K562 (cell line): ENCODE data around the gene DBP. TPM values are rescaled to one million over a fixed set of nuclear protein-coding genes. Genes with fewer than 3 reads are reported as not detected.

ENCODE experiments used
- ADNP ChIP-seq: fragments of 200-800 bp; sonication (Bioruptor generic); IDR thresholded peaks from 2 replicates; pipeline ENCODE4 v1.6.1; 2016; ENCODE audit warnings: missing genetic modification characterization, missing compliant biosample characterization
- HNRNPK ChIP-seq: fragments of 200-400 bp; formaldehyde crosslinking; IDR thresholded peaks from one replicate; pipeline ENCODE4 v1.6.1; 2018; ENCODE audit warnings: mild to moderate bottlenecking, low read depth, low read length; ENCODE audit not compliant: poor library complexity, severe bottlenecking
- HNRNPL ChIP-seq: fragments of 200-400 bp; formaldehyde crosslinking; IDR thresholded peaks from 2 replicates; pipeline ENCODE4 v1.6.1; 2017; ENCODE audit warnings: low read depth, mild to moderate bottlenecking, low read length
- MYNN ChIP-seq, 2 experiments: sonication (generic); formaldehyde crosslinking in 1 of 2; IDR thresholded peaks; 2 replicates each; pipeline versions ENCODE4 v1.5.0 to v1.6.1; 2016 to 2020; ENCODE audit warnings: antibody characterized with exemption in 1 of 2, missing genetic modification reagents in 1 of 2
- NONO ChIP-seq, 2 experiments: fragments of 200-400 bp in 1 of 2; fragments of 450-650 bp in 1 of 2; formaldehyde crosslinking in 1 of 2; IDR thresholded peaks; 2 replicates each; pipeline ENCODE4 v1.6.1; 2017; ENCODE audit warnings: low read depth in 2 of 2, mild to moderate bottlenecking in 2 of 2, moderate library complexity in 2 of 2, low read length in 1 of 2
- RAD21 ChIP-seq, 2 experiments: fragments of 250-450 bp in 1 of 2; fragments of 450-650 bp in 1 of 2; sonication (Bioruptor Pico) in 1 of 2; formaldehyde crosslinking in 1 of 2; IDR thresholded peaks in 1 of 2; conservative IDR thresholded peaks in 1 of 2; 2 replicates each; pipeline versions ENCODE4 v1.4.0 to v1.8.0; 2020 to 2022; ENCODE audit warnings: mild to moderate bottlenecking in 2 of 2, moderate library complexity in 1 of 2
- STAG1 ChIP-seq: sonication (generic); formaldehyde crosslinking; IDR thresholded peaks from 2 replicates; pipeline ENCODE4 v1.5.0; 2020; ENCODE audit warnings: missing genetic modification reagents, borderline replicate concordance
- TCF7L2 ChIP-seq: fragments of 150-350 bp; IDR thresholded peaks from 2 replicates; pipeline ENCODE4 v1.6.1; 2016; ENCODE audit warnings: low read depth, mild to moderate bottlenecking, low read length, moderate library complexity
- ZFX ChIP-seq: sonication (generic); formaldehyde crosslinking; IDR thresholded peaks from 2 replicates; pipeline ENCODE4 v1.8.0; 2022; ENCODE audit warnings: mild to moderate bottlenecking, missing genetic modification reagents, moderate library complexity
- ZNF354B ChIP-seq: fragments of 250-450 bp; sonication (Bioruptor Pico); IDR thresholded peaks from 2 replicates; pipeline ENCODE4 v1.4.0; 2020
- ZNF583 ChIP-seq: fragments of 250-450 bp; sonication (Bioruptor Pico); IDR thresholded peaks from 2 replicates; pipeline ENCODE4 v1.4.0; 2020
- polyA plus RNA-seq, 8 experiments: library from polyadenylated mRNA; depleted of rRNA in 4 of 8; stranded (reverse) in 5 of 8; unstranded in 3 of 8; fragments of >200 nt; fragmentation: Nextera tagmentation in 2 of 8; fragmentation: Illumina TruSeq in 1 of 8; extraction: Ambion mirVana in 2 of 8; extraction: Trizol in 1 of 8; gene quantifications; 2 replicates each; pipeline versions ENCODE4 v1.2.1 to v1.2.3, GENCODE V29; 2011 to 2014; ENCODE audit warnings: inconsistent platforms in 1 of 8, missing spikeins in 1 of 8
- total RNA-seq, 7 experiments: library from RNA; depleted of rRNA in 6 of 7; stranded (reverse); fragments of >200 nt in 6 of 7; fragmentation: Illumina TruSeq in 2 of 7; extraction: Trizol in 2 of 7; gene quantifications; 2 replicates each; pipeline versions ENCODE4 v1.2.1 to v1.2.3, GENCODE V29; 2011 to 2021; ENCODE audit warnings: low replicate concordance in 1 of 7
- TF ChIP-seq, protein P1 (sequence below): fragments of 250-450 bp; sonication (Bioruptor Pico); IDR thresholded peaks from 2 replicates; pipeline ENCODE4 v1.9.0; 2021; ENCODE audit warnings: mild to moderate bottlenecking
- TF ChIP-seq, protein P2 (sequence below): sonication (generic); formaldehyde crosslinking; IDR thresholded peaks from 2 replicates; pipeline ENCODE4 v1.4.0; 2020; ENCODE audit warnings: mild to moderate bottlenecking, missing genetic modification reagents
- TF ChIP-seq, protein P3 (sequence below): fragments of 450-650 bp; IDR thresholded peaks from 2 replicates; pipeline ENCODE4 v1.6.1; 2016; ENCODE audit warnings: low read depth, mild to moderate bottlenecking, moderate library complexity
- TF ChIP-seq, protein P4 (sequence below): sonication (generic); formaldehyde crosslinking; IDR thresholded peaks from 2 replicates; pipeline ENCODE4 v1.8.0; 2023; ENCODE audit warnings: missing genetic modification reagents, mild to moderate bottlenecking, borderline replicate concordance
- TF ChIP-seq, protein P5 (sequence below): fragments of 150-350 bp; IDR thresholded peaks from 2 replicates; pipeline ENCODE4 v1.6.1; 2014; ENCODE audit warnings: low read depth, mild to moderate bottlenecking, low read length, borderline replicate concordance

Gene DBP
- total and polyA plus RNA-seq, 9 of the 15 experiments (the other 6 are each of a cell fraction or from before 2014, with no cell fraction given): 0.25 to 5.5 (median 1.8) TPM

DNA sequence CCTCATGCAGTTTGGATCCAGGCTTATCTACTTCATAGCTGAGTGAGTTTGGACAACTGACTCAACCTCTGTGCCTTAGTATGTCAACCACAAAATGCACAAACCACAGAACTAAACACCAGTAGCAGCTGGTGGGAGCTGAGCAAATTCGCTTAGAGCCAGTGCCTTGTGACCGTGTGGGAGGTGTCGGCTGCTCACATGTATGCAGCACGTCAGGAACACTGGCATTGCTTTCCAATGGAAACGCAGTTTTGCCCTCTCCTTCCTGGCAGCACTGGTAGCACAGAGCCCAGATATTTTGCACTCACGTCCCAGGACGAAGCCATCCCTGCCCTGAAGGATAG lies 43.9 kb upstream of the DBP start (continued):
- TF ChIP-seq, protein P1, sequence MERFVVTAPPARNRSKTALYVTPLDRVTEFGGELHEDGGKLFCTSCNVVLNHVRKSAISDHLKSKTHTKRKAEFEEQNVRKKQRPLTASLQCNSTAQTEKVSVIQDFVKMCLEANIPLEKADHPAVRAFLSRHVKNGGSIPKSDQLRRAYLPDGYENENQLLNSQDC: no peak
- TF ChIP-seq TCF7L2: no peak
- TF ChIP-seq RAD21 (CRISPR knock-in tag; conservative IDR thresholded peaks at IDR 0.05 in 1 of 2, IDR thresholded peaks at IDR 0.05 in 1 of 2): no peak
- TF ChIP-seq NONO (IDR thresholded peaks at IDR 0.05; ENCODE audit: low read depth in 2 of 2, low read length in 1 of 2): no peak
- TF ChIP-seq, protein P2, sequence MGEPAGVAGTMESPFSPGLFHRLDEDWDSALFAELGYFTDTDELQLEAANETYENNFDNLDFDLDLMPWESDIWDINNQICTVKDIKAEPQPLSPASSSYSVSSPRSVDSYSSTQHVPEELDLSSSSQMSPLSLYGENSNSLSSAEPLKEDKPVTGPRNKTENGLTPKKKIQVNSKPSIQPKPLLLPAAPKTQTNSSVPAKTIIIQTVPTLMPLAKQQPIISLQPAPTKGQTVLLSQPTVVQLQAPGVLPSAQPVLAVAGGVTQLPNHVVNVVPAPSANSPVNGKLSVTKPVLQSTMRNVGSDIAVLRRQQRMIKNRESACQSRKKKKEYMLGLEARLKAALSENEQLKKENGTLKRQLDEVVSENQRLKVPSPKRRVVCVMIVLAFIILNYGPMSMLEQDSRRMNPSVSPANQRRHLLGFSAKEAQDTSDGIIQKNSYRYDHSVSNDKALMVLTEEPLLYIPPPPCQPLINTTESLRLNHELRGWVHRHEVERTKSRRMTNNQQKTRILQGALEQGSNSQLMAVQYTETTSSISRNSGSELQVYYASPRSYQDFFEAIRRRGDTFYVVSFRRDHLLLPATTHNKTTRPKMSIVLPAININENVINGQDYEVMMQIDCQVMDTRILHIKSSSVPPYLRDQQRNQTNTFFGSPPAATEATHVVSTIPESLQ (CRISPR knock-in tag): no peak
- TF ChIP-seq ADNP (tag): no peak
- peak; percentile 46 for TF ChIP-seq ZFX (CRISPR knock-in tag)
- TF ChIP-seq ZNF583 (CRISPR knock-in tag): no peak
- TF ChIP-seq, protein P3, sequence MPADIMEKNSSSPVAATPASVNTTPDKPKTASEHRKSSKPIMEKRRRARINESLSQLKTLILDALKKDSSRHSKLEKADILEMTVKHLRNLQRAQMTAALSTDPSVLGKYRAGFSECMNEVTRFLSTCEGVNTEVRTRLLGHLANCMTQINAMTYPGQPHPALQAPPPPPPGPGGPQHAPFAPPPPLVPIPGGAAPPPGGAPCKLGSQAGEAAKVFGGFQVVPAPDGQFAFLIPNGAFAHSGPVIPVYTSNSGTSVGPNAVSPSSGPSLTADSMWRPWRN: peak; percentile 82
- TF ChIP-seq, protein P4, sequence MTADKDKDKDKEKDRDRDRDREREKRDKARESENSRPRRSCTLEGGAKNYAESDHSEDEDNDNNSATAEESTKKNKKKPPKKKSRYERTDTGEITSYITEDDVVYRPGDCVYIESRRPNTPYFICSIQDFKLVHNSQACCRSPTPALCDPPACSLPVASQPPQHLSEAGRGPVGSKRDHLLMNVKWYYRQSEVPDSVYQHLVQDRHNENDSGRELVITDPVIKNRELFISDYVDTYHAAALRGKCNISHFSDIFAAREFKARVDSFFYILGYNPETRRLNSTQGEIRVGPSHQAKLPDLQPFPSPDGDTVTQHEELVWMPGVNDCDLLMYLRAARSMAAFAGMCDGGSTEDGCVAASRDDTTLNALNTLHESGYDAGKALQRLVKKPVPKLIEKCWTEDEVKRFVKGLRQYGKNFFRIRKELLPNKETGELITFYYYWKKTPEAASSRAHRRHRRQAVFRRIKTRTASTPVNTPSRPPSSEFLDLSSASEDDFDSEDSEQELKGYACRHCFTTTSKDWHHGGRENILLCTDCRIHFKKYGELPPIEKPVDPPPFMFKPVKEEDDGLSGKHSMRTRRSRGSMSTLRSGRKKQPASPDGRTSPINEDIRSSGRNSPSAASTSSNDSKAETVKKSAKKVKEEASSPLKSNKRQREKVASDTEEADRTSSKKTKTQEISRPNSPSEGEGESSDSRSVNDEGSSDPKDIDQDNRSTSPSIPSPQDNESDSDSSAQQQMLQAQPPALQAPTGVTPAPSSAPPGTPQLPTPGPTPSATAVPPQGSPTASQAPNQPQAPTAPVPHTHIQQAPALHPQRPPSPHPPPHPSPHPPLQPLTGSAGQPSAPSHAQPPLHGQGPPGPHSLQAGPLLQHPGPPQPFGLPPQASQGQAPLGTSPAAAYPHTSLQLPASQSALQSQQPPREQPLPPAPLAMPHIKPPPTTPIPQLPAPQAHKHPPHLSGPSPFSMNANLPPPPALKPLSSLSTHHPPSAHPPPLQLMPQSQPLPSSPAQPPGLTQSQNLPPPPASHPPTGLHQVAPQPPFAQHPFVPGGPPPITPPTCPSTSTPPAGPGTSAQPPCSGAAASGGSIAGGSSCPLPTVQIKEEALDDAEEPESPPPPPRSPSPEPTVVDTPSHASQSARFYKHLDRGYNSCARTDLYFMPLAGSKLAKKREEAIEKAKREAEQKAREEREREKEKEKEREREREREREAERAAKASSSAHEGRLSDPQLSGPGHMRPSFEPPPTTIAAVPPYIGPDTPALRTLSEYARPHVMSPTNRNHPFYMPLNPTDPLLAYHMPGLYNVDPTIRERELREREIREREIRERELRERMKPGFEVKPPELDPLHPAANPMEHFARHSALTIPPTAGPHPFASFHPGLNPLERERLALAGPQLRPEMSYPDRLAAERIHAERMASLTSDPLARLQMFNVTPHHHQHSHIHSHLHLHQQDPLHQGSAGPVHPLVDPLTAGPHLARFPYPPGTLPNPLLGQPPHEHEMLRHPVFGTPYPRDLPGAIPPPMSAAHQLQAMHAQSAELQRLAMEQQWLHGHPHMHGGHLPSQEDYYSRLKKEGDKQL: no peak
- TF ChIP-seq, protein P5, sequence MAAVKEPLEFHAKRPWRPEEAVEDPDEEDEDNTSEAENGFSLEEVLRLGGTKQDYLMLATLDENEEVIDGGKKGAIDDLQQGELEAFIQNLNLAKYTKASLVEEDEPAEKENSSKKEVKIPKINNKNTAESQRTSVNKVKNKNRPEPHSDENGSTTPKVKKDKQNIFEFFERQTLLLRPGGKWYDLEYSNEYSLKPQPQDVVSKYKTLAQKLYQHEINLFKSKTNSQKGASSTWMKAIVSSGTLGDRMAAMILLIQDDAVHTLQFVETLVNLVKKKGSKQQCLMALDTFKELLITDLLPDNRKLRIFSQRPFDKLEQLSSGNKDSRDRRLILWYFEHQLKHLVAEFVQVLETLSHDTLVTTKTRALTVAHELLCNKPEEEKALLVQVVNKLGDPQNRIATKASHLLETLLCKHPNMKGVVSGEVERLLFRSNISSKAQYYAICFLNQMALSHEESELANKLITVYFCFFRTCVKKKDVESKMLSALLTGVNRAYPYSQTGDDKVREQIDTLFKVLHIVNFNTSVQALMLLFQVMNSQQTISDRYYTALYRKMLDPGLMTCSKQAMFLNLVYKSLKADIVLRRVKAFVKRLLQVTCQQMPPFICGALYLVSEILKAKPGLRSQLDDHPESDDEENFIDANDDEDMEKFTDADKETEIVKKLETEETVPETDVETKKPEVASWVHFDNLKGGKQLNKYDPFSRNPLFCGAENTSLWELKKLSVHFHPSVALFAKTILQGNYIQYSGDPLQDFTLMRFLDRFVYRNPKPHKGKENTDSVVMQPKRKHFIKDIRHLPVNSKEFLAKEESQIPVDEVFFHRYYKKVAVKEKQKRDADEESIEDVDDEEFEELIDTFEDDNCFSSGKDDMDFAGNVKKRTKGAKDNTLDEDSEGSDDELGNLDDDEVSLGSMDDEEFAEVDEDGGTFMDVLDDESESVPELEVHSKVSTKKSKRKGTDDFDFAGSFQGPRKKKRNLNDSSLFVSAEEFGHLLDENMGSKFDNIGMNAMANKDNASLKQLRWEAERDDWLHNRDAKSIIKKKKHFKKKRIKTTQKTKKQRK: no peak
- no peak for TF ChIP-seq MYNN (IDR thresholded peaks at IDR 0.05)
- no peak for TF ChIP-seq MYNN (CRISPR knock-in tag; IDR thresholded peaks at IDR 0.05)
- no peak for TF ChIP-seq HNRNPL
- TF ChIP-seq HNRNPK: no peak
- TF ChIP-seq ZNF354B: no peak
- TF ChIP-seq STAG1 (CRISPR knock-in tag): no peak
